ENCODE measurements around the gene ZNF197.
"Not testable (repeated sequence)": the region's sequence is repeated elsewhere in the genome, so short reads cannot be mapped to it uniquely, and the experiment has no call there.

The ZNF197 gene

DNA sequence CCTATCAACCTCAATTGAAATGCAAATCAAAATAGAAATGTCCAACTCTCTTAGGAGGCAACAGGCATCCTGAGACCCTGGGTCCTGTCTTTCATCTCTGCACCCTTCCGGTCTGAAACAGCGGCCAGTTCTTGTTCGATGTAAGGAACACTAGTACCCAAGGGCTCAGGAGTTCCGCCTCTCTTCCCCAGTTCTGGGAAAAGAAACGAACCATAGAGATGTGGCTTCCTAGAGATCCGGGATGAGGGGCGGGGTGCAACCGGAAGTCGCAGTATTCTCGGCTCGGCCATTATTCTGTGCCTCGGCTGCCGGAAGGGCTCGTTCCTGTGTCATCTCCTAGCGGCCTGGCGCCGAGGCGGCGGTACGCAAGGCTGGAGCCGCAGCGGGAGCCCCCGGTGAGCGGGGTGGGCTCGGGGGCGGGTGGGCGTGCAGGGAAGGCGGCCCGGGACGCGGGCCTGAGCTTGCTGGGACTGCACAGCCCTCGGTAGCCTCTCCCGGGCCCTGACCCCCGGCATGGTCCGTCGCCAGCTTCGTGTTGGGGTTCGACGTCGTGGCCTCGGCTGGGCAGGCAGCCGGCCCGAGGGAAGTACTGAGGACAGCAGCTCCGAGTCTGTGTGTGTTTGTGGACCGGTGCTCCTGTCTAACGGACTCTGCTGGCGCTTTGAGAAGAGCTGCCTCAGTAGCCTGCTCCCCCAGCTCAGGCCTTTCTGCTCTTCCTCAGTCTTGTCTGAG is at the start of gene ZNF197:
Gene ZNF197 (plus strand): TSS at position 288 of the 732 bp plus-strand sequence. CDS start 4,119 bp downstream, outside the sequence.
- peak; percentile 90 for DNase-seq

DNA sequence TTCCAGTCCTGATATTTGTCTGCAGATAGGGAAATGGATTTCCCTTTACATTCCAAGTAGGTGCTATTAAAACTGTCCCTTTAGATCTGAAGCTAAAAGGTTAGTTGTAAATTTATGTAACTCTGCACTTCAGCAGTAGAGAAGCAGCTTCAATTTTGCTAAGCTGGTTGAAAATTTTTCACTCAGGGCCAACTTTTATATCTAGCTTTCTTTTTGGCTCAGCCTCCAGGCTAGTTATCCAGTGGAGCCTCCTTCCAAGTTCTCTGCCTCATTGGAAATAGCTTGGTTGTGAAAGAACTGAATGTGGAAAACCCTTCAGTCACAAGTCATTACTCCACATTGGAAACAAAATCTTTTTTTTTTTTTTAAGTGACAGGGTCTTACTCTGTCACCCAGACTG is 48.2 kb upstream of the ZNF197 start:
- DNase-seq = no peak

DNA sequence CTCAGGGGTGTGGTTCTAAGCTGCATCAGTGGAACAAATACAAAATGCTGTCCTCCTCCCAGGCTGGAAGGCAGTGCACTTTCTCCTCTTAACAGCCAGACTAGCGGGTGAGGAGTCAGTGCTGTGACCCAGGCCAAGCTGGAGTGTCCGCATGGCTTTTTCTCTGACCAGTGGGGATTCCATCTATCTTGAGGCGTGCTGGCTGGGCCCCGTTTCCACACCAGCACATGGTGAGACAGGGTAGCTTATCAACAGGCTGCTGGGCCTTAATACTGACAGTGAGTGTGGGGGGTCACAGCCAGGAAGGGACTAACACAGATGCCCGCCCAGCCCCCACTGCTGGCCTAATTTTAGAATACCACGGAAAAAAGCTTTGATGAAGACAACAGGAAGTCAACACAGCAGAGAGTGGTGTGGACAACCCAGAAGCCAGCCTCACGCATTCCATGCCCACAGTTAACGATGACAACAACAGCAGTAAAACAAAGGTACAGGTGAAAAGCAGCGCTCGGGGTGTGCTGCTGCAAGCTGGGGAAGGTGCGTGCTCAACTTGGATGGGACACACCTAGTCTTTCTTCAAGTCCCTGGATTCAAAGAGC is 47.4 kb upstream of the ZNF197 start:
- DNase-seq = not testable (repeated sequence)

DNA sequence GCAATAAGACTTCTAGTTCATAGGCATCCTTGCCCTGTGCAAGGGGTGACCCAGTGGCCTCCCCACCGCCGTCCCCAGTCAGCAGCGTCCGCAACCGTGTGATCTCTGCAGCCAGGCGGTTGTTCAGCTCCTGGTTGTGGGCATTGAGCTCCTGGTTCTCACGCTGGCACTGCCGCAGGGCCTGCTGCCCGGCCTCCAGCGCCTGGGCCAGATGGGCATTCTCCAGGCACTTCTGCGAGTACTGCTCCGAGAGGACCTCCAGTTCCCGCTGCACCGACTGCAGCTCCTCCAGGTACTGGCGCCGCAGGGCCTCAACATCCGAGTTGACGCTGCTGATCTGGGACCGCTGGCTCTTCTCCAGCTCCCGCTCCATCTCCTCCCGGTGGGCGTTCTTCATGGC is 46.5 kb upstream of the ZNF197 start:
- not testable (repeated sequence) for DNase-seq

DNA sequence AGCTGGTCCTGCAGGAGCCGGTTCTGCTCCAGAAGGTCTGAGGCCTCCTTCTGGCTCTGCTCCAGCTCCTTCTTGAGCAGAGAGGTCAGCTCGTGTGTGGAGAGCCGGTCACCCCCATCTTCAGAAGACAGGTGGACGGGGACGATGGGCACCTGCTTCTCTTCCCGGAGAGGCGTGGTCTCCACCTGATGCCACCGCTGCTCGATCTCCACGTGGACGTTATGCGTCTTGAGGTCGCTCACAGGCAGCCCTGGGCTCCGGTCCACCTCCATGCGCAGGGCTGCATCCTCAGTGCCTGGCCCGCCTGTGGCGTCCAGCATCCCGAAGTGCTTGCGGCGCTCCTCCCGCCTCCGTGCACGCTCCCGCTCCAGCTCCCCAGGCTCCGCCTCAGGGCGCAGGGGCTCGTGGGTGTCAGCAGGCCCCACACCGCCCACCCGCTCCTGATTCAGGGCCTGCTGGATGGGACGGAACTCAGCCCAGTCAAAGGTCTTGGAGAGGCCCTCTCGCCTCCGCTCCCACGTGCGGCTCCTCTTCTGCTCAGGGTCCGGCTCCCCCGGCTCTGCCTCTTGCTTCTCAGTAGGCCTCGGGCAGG is 45.8 kb upstream of the ZNF197 start:
- not testable (repeated sequence) for DNase-seq

DNA sequence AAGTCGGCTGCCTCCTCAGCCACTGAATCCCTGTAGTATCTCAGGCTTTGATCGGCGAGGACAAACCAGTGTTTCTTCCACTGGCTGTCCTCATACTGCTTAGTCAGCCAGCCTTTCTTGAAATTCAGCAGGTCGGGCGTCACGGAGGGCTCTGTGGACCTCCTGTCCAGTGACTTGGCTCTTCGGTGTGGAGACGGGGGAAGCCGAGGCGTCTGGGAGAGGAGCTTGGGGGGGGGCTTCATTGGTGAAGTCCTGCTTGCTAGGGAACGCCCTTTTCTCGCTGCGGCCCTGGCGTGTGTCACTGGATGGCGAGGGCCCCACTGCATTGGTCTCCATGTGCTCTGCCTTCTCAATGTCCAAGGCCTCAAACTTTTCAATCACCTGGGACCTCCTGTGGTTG is 45.1 kb upstream of the ZNF197 start:
- DNase-seq = not testable (repeated sequence)

DNA sequence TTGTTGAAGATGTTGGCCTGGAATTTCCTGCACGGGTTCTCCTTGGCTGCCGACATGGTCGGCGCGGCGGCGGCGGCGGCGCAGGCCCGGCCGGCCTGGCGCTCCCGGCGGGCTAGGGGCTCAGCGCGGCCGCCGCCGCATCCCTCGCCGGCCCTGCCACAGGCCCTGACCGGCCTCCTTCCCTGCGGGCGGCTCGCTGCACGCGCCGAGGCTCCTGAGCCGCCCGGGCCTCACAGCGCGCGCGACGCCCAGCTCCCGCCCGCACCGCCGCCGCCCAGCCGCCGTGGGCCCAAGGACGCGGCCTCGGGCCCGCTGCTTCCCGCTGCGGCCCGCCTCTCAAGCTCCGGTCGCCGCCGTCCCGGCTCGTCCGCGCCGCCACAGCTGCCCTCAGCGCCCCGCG is 43.9 kb upstream of the ZNF197 start:
- DNase-seq = not testable (repeated sequence)

DNA sequence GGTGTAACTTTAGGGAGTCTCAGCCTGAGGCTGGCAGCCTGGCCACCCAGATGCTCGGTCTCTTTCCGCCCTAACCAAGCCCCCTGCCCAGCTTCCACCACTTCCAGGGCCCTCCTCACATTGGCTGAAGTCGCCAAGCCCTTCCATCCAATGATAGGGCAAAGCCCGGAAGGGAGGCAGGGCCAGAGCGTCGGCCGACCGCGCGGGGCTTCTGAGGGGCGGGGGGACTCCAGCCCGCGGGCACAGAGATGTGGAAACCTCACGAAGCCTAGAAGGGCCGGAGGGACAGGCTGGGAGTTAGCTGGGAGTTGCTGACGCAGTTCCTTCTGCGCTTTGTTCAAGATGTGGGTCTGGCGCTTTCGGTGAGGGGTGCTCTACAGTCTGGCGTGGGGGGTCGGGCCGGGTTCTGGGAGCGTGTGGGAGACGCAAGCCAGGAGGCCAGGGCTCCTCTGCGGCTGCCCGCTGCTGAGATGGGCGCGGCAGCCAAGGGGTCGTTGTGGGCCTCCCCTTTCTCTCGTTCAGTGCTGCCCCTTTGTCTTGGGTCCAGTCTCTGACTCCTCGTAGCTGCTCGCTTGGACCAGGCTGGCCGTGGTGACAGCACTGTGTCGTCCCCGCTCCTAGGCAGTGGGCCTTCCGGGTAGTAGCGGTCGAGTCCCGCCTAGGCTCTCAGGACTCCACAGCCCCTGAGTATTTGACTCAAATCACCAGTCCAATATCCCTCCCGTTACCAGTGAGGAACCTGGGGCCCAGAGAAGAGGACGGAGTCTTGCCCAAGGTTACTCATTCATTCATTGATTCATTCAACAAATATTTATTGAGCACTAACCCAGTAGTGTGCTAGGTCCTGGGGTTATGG is 40.0 kb upstream of the ZNF197 start, which contains the start of gene ZNF660:
Gene ZNF660 (plus strand): TSS at position 319 of the 856 bp plus-strand sequence. CDS start 9,230 bp downstream, outside the sequence.
- peak; percentile 74 for DNase-seq

DNA sequence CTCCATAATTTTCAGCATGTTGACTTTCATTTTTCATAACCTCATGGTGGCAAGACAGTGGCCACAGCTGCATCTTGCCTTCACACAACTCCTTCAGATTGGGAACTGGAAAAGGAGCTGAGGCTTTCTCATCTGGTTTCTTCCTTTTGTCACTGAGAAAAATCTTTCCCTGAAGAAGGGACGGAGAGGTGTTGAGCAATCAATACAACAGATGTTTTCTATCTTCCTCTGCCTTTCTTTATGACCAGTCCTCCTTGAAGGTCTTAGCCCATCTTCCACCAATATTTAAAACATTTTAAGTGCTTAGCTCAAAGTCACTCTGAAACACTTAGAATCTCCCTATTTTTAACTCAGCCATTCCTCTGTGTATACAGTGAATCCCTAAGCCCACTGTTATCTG is 28.2 kb upstream of the ZNF197 start:
- no peak for DNase-seq

DNA sequence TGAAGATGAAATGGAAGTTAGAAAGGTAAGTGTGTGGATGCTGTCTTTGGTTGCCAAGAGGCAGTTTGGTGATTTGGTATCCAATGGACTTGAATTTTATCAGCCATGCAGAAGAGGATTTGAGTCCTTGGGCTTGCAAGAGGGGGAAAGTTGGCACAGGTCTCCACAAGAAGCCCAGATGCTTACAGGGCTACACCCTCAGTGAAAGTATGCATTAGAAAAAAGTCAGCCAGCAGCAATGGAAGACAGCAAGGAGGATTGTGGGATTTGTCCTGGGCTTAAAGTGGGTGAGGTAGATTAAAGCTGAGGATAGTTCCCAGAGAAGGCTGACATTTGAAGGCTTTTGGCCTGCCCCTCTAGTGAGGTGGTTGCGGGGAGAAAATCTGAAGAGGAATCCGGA is 23.1 kb upstream of the ZNF197 start:
- DNase-seq = no peak

DNA sequence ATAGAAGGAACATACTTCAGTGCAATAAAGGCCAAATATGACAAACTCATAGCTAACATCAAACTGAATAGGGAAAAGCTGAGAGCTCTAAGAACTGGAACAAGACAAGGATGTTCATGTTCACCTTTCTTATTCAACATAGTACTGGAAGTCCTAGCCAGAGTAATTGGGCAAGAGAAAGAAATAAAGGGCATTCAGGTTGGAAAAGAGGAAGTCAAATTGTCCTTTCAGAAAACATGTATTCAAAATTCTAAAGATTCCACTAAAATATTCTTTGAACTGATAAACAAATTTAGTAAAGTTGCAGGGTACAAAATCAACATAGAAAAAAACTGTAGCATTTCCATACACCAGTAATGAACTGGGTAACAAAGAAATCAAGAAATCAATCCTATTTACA is 12.2 kb upstream of the ZNF197 start:
- DNase-seq = no peak

DNA sequence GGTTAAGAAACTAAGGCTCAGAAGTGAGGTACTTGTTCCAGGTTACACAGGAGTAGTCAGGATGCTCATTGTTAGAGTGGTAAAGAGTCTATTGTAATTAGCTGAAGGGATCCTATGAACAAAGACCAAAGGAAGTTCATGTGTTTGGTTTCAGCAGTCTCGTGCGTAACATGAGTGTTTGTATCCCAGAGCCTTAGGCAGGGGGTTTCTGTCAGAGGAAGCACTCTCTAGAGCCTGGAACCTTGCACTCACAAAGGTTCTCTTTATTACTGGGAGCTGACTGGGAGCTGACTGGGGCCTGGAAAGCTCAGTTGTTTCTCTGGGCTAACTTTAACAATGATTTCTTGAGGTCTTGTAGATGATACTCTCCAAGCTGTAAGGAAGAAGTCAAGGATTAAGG is 3.9 kb downstream of the ZNF197 start:
- no peak for DNase-seq

DNA sequence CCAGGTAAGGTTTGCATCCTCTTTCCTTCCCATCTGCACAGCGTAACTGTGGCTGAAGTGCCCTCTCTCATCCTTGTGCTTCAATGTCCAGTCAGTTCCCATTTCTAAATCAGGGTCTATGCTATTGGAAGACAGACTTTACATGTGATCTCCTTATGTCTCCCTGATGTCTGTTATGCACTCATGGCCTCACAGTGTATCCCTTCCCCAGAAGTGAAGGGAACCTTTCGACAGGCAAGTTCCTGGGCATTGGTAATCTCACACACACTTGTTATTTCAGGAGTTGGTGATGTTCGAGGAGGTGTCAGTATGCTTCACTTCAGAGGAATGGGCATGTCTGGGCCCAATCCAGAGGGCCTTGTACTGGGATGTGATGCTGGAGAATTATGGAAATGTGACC is 7.4 kb downstream of the ZNF197 start:
- DNase-seq = no peak

DNA sequence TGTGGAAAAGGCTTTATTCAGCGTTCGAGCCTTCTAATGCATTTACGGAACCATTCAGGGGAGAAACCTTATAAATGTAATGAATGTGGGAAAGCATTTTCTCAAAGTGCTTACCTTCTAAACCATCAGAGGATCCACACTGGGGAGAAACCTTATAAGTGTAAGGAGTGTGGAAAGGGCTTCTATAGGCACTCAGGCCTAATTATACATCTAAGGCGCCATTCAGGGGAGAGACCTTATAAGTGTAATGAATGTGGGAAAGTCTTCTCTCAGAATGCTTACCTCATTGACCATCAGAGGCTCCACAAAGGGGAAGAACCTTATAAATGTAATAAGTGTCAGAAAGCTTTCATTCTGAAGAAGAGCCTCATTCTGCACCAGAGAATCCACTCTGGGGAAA is 17.5 kb downstream of the ZNF197 start:
- DNase-seq = no peak

DNA sequence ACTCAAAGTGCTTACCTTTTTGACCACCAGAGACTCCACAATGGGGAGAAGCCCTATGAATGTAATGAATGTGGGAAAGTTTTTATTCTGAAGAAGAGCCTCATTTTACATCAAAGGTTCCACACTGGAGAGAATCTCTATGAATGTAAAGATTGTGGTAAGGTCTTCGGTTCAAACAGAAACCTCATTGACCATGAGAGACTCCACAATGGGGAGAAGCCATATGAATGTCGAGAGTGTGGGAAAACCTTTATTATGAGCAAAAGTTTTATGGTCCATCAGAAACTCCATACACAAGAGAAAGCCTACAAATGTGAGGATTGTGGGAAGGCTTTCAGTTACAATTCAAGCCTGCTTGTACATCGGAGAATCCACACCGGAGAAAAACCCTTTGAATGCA is 18.2 kb downstream of the ZNF197 start:
- no peak for DNase-seq

DNA sequence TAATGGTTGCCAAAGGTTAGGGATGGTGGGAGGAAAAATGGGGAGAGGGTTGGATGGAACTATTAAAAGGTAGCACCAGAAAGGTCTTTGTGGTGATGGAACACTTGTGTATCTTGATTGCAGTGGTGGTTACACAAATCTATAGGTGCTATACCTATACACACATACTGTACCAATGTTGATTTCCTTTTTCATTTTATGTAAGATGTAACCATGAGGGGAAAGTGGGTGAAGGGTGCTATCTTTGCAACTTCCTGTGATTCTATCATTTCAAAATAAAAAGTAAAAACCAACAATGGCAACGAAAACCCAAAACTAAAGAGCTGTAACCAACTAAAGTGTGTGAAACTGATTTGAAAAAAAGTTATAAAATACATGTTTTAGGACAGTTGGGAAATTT is 22.9 kb downstream of the ZNF197 start:
- no peak for DNase-seq

DNA sequence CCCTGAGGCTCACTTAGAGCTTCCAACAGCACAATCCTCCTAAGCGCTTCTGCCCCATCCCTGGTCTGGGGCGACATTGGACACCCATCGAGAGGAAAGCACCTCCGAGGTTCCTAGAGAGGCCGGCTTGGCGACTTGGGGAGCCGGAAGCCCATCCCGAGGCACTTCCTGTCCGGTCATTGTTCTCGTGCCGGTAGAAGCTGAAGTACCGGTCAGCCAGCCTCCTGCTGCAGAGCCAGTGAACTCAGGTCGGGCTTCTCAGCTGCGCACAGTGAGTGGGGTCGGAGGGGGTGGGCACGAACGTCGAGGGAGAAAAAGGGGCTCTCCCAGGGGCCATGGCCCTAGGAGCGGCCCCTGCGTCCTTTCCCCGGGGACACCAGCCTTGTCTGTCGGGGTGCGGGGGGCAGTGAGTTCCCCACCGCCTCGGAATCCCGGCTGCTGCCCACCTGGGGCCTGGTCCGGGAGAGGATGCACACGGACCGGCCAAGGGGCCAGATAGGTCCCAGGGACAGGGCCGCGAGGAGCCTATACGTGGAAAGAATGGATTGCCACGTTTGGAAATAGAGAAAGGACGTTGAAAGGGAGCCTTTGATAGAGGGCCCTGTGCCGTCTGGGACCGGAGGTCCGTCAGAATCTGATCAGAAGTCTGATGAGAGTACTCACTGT is 23.9 kb downstream of the ZNF197 start, which contains the start of gene ZNF35:
Gene ZNF35 (plus strand): TSS at position 169 of the 666 bp plus-strand sequence. CDS start 2,336 bp downstream, outside the sequence.
- DNase-seq = peak; percentile 81

DNA sequence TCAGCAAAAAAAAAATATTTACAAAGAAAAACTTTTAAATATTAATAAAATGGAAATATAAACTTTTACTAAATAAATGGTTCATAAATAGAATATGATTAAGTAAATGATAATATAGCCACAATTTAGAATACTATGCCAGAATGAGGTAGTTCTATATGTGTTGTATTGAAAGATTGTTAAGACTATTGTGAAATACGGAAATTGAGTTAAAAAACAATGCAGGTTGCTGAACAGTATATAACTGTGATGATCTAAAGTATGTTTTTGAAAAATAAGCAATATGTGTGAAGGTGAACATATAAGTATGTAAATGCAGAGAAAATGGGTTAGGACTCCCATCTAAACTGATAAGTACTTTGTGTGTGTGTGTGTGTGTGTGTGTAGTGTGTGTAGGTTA is 24.9 kb downstream of the ZNF197 start:
- DNase-seq = no peak

DNA sequence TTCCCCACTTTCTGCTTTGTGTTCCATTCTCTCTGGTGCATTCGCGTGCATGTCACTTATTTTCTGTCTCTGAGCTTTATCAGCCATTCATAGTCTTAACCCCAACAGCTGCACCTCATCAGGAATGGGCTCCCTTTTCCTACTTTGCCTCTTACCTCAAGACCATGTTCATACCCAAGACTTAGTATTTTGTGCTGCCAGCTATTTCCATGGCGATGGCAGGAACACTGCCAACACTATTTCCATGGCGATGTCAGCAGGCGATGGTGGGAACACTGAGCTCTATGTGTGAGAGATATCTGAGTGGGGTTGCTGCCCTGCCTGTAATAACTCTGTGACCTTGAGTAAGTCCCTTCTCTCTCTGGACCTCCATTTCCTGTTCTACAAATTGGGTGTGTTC is 29.2 kb downstream of the ZNF197 start:
- DNase-seq = no peak

DNA sequence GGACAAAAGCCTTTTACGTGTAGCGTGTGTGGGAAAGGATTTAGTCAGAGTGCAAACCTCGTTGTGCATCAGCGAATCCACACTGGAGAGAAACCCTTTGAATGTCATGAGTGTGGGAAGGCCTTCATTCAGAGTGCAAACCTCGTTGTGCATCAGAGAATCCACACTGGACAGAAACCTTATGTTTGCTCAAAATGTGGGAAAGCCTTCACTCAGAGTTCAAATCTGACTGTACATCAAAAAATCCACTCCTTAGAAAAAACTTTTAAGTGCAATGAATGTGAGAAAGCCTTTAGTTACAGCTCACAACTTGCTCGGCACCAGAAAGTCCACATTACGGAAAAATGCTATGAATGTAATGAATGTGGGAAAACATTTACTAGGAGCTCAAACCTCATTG is 34.2 kb downstream of the ZNF197 start:
- no peak for DNase-seq

DNA sequence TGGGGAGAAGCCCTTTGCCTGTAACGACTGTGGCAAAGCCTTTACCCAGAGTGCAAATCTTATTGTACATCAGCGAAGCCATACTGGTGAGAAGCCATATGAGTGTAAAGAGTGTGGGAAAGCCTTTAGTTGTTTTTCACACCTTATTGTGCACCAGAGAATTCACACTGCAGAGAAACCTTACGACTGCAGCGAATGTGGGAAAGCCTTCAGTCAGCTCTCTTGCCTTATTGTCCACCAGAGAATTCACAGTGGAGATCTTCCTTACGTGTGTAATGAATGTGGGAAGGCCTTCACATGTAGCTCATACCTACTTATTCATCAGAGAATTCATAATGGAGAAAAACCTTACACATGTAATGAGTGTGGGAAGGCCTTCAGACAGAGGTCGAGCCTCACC is 34.6 kb downstream of the ZNF197 start:
- no peak for DNase-seq

DNA sequence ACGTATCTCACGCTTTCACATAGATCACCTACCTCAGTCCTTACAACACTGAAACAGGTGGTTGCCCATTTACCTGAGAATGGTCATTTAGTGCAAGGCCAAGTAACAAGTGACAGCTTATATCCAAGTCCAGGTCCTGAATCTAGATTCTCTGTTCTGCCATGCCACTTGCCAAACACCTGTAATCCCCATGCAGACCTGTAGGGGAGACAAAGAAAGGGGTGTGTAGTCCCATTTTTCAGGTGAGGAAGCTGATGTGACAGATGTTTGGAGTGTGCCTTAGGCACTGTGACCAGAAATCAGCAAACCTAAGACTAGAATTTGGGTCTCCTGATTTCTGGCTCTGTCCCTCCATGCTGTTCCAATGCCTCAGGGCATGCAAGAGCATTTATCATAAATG is 36.4 kb downstream of the ZNF197 start:
- no peak for DNase-seq

DNA sequence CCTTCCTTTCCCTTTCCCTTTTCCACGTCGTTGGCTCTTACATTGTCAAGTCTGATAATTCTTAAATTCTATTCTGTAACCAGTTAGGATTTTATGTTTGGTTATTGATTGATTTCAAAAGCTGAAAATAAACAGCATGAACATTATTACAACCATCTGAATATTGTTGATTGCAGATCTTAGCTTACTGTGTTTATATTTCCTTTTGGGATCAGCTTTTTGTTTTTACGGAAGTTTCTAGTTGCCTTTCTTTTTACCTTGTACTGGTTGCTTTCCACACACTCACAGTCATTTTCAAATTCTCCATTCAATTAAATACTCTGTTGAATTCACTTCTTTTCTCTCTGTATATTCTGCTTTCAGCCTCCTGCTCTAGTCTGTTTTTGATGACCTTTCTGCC is 40.3 kb downstream of the ZNF197 start:
- no peak for DNase-seq

All from NCI-H345 (cell line).